SK-N-SH (cell line): ENCODE measurements around the gene GLIS2.

Experiments
- EP300 ChIP-seq, 2 experiments: IDR thresholded peaks; 2 replicates each; pipeline versions ENCODE4 v1.4.0 to v1.6.1; 2012; ENCODE audit warnings: borderline replicate concordance in 1 of 2, low read depth in 1 of 2, low read length in 1 of 2
- FOXJ3 ChIP-seq: sonication (generic); formaldehyde crosslinking; IDR thresholded peaks from 2 replicates; pipeline ENCODE4 v1.5.1; 2020; ENCODE audit warnings: mild to moderate bottlenecking, missing genetic modification reagents
- MXI1 ChIP-seq: IDR thresholded peaks from 2 replicates; pipeline ENCODE4 v1.6.1; 2012; ENCODE audit warnings: mild to moderate bottlenecking, low read depth, low read length, improper control_type of control experiment
- POLR2AphosphoS5 ChIP-seq: IDR thresholded peaks from 2 replicates; pipeline ENCODE4 v1.6.1; 2012; ENCODE audit warnings: low read depth, low read length
- RFX5 ChIP-seq: IDR thresholded peaks from 2 replicates; pipeline ENCODE4 v1.6.1; 2012; ENCODE audit warnings: mild to moderate bottlenecking, improper control_type of control experiment, low read length
- TCF12 ChIP-seq: IDR thresholded peaks from 2 replicates; pipeline ENCODE4 v1.4.0; 2012
- TEAD4 ChIP-seq: IDR thresholded peaks from 2 replicates; pipeline ENCODE4 v1.4.0; 2012; ENCODE audit warnings: mild to moderate bottlenecking, borderline replicate concordance; ENCODE audit not compliant: insufficient read depth
- YY1 ChIP-seq: IDR thresholded peaks from 2 replicates; pipeline ENCODE4 v1.4.0; 2012; ENCODE audit warnings: low read depth, mild to moderate bottlenecking
- TF ChIP-seq, protein P1 (sequence below): IDR thresholded peaks from 2 replicates; pipeline ENCODE4; 2012
- TF ChIP-seq, protein P2 (sequence below): fragments of 200-600 bp; sonication (generic); IDR thresholded peaks from 2 replicates; pipeline ENCODE4 v1.6.1; 2017; ENCODE audit warnings: antibody characterized with exemption, mild to moderate bottlenecking, moderate library complexity
- TF ChIP-seq, protein P3 (sequence below): IDR thresholded peaks from 2 replicates; pipeline ENCODE4 v1.4.0; 2012; ENCODE audit warnings: low read depth, borderline replicate concordance

DNA sequence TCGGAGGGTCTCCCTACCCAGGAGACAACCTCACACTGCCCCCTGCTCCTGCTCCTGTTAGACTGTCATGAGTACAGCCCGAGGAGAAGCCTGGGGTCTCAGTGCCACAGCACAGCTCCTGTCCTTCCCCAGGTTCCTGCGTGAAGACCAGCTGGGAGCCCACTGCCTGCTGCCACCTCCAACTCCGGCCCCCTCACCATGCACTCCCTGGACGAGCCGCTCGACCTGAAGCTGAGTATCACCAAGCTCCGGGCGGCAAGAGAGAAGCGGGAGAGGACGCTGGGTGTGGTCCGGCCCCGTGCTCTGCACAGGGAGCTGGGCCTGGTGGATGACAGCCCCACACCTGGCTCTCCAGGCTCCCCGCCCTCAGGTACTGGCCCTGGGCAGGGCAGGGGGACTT, 16.2 kb downstream of the GLIS2 start:
- TF ChIP-seq YY1 (no peak), TEAD4 (no peak), POLR2AphosphoS5 (no peak), EP300 (IDR thresholded peaks at IDR 0.05; ENCODE audit: borderline replicate concordance in 1 of 2, low read depth in 1 of 2, low read length in 1 of 2) (no peak), FOXJ3 (CRISPR knock-in tag) (no peak), MXI1 (no peak), TCF12 (no peak), RFX5 (no peak)
- TF ChIP-seq, protein P1, sequence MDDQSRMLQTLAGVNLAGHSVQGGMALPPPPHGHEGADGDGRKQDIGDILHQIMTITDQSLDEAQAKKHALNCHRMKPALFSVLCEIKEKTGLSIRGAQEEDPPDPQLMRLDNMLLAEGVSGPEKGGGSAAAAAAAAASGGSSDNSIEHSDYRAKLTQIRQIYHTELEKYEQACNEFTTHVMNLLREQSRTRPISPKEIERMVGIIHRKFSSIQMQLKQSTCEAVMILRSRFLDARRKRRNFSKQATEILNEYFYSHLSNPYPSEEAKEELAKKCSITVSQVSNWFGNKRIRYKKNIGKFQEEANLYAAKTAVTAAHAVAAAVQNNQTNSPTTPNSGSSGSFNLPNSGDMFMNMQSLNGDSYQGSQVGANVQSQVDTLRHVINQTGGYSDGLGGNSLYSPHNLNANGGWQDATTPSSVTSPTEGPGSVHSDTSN, result no peak
- TF ChIP-seq, protein P2, sequence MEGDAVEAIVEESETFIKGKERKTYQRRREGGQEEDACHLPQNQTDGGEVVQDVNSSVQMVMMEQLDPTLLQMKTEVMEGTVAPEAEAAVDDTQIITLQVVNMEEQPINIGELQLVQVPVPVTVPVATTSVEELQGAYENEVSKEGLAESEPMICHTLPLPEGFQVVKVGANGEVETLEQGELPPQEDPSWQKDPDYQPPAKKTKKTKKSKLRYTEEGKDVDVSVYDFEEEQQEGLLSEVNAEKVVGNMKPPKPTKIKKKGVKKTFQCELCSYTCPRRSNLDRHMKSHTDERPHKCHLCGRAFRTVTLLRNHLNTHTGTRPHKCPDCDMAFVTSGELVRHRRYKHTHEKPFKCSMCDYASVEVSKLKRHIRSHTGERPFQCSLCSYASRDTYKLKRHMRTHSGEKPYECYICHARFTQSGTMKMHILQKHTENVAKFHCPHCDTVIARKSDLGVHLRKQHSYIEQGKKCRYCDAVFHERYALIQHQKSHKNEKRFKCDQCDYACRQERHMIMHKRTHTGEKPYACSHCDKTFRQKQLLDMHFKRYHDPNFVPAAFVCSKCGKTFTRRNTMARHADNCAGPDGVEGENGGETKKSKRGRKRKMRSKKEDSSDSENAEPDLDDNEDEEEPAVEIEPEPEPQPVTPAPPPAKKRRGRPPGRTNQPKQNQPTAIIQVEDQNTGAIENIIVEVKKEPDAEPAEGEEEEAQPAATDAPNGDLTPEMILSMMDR, result no peak
- TF ChIP-seq, protein P3, sequence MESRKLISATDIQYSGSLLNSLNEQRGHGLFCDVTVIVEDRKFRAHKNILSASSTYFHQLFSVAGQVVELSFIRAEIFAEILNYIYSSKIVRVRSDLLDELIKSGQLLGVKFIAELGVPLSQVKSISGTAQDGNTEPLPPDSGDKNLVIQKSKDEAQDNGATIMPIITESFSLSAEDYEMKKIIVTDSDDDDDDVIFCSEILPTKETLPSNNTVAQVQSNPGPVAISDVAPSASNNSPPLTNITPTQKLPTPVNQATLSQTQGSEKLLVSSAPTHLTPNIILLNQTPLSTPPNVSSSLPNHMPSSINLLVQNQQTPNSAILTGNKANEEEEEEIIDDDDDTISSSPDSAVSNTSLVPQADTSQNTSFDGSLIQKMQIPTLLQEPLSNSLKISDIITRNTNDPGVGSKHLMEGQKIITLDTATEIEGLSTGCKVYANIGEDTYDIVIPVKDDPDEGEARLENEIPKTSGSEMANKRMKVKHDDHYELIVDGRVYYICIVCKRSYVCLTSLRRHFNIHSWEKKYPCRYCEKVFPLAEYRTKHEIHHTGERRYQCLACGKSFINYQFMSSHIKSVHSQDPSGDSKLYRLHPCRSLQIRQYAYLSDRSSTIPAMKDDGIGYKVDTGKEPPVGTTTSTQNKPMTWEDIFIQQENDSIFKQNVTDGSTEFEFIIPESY, result no peak
